NT2/D1 (cell line): ENCODE results near the gene CLEC16A.

ENCODE experiments used
- SUZ12 ChIP-seq: IDR thresholded peaks from 2 replicates; pipeline ENCODE4 v1.6.1; 2011; ENCODE audit not compliant: insufficient read length, insufficient read depth; ENCODE audit errors: extremely low read depth
- YY1 ChIP-seq: IDR thresholded peaks from 2 replicates; pipeline ENCODE4 v1.6.1; 2011; ENCODE audit not compliant: insufficient read length, insufficient read depth
- ZNF274 ChIP-seq: IDR thresholded peaks from 2 replicates; pipeline ENCODE4 v1.6.1; 2011; ENCODE audit warnings: mild to moderate bottlenecking, low read depth, low read length

- TF ChIP-seq YY1 (no peak), ZNF274 (no peak), SUZ12 (no peak)
Observed at GRCh38 chr16:11187522-11188023, 243.2 kb downstream of the CLEC16A start.
